ENCODE data around the gene GAL.

DNA sequence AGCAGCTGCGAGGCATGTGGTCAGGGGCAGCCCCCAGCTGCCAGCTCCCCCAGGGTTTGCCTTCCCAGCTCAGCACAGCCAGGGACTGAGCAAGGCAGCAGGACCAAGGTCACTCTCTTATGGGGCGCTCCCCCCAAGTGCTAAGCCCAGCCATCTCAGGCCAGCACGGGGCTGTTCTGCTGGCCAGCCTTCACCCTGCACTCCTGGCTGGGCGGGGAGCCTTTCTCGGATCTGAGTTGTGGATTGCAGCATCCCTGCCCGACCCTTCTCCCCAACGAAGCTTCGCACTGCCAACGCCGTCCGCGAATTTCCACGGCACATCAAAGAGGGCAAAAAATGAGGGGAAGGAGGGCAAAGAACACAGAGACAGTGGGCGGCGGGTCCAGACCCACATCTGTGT, 42.5 kb upstream of the GAL start:
- TF ChIP-seq POLR2A (IDR thresholded peaks at IDR 0.05) (no peak), CTCF (IDR thresholded peaks at IDR 0.05) (no peak)

All from transverse colon (tissue), 3 donors.